Measurements from ENCODE around the gene HSPBP1.

Gene HSPBP1

DNA sequence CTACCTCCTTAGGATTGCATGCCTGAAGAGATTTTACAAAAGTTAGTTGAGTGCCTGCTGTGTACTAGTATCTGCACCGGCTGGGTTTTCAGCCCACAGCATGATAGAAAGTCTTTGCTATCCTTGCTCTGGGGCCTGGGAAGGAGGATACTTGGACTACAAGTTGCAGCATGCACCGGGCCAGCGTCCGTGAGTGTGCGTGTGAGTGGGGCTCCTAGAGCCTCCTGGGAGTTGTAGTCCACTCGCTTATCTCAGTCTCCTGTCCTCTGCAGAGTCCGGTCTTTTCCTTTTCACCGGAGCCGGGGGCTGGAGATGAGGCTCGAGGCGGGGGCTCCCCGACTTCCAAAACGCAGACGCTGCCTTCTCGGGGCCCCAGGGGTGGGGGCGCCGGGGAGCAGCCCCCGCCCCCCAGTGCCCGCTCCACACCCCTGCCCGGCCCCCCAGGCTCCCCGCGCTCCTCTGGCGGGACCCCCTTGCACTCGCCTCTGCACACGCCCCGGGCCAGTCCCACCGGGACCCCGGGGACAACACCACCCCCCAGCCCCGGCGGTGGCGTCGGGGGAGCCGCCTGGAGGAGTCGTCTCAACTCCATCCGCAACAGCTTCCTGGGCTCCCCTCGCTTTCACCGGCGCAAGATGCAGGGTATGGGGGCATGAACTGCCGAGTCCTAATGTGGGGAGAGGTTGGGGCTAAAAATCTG, 24.5 kb upstream of the HSPBP1 start:
- DNase-seq = peak; percentile 12

DNA sequence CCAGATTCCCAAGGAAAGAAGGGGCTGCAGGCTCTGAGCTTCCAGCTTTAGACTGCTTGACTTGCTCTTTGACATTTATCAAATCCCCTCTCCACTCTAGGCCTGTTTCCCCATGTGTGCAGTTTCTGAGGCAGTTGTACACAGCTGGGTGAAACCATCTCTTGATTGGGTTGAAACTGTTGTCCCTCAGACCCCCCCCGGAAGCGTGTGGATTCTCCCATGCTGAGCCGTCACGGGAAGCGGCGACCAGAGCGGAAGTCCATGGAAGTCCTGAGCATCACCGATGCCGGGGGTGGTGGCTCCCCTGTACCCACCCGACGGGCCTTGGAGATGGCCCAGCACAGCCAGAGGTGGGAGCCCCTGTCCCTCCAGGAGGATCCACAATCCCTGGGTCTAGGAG, 23.6 kb upstream of the HSPBP1 start:
- no peak for DNase-seq

DNA sequence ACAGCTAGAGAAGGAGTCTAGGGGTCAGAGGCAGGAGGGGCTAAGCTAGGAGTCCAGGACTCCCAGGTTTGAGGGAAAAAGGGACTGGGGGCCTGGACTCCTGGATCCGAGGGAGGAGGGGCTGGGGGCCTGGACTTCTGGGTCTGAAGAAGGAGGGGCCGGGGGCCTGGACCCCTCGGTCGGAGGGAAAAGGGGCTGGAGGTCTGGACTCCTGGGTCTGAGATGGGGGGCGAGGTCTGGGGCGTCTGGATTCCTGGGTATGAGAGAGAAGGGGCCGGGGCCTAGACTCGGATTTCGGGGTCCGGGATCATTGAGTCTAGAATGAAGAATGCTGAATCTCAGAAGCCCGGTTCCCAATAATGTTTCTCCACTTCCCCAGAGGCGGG, 22.4 kb upstream of the HSPBP1 start:
- no peak for DNase-seq

DNA sequence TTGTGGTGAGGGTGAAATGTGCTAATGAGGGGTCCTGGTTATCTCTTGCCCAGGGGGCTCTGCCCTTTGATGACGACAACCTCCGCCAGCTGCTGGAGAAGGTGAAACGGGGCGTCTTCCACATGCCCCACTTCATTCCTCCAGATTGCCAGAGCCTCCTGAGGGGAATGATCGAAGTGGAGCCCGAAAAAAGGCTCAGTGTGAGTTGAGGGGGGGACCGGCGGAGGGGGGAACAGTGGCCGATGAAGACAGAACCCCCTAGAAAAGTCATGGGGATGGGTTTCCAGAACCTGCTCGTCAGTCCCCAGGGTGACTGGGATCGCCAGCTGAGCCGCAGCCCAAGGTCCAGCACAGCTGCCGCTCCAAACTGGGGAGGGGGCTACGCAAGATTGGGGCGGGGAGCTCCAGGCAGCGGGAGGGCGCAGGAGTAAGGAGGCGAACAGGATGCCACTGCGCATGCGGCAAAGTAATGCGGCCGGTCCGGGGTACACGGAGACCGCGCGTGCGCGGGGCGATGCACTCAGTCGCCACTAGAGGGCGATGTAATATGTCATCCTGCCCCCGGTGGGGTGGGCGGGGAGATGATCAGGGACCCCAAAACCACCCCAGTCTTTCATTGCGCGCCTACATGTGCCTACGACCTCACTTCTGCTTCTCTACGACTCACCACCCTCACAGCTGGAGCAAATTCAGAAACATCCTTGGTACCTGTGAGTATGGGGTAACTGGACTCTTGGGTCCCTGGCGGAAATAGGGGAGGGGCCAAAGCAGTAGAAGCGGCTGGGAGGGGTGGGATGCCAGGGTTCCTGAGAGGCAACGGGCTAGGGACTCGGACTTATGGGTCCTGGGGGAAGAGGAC, 21.8 kb upstream of the HSPBP1 start:
- DNase-seq = peak; percentile 90

DNA sequence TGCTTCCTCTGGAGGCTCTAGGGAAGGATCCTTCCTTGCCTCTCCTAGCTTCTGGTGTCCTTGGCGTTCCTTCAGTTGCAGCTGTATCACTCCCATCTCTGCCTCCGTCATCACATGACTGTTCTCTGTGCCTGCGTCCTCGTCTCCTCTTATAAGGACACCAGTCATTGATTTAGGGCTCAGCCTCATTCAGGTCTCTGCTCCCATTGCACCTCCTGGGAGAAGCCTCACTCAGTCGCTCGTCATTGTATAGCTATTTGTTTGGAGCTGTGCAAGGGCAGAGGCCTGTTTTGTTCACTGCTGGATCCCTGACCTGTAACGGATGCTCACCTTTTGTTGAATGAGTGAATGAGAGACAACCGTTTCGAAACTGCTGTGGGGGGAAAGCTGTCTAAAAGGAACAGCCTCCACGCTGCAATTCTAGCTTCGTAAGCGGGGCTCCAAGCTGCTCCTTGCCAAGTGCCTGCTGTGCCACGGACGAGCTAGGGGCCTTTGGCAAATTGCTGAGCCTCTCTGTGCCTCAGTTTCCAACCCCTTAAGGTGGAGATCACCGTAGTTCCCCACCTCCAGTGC, 21.1 kb upstream of the HSPBP1 start:
- DNase-seq = no peak

DNA sequence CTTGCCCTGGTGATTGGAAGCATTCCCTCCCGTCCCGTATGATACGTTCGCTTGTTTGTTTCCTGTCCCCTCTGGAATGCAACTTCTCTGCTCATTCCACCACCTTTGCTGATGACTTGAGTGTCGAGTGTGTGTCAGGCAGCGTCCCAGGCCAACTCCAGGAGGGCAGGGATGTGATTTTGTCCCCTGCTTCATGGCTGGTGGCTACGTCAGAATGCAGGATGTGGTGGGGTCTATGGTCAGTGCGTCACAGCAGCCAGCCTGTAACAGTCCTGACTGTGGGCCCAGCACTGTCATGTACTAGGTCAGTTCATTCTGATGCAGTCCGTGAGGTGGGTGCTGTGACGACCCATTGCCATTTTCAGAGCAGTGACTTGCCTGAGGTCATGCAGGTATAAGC, 20.1 kb upstream of the HSPBP1 start:
- no peak for DNase-seq

DNA sequence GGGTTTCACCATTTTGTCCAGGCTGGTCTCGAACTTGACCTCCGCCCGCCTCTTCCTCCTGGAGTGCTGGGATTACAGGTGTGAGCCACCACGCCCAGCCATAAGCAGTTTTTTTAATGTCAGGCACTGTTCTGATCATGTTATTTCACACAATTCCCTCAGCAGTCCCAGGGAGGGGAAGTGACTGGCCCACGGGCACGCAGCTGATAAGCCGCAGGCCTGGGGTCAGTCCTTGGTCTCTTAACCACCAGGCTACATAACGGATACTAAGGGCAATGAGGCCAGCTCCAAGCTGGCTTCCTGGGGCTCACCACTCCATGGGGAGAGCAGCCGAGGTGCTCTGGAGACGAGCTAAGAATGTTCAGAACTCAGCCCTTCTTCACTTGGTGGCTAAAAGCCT, 17.4 kb upstream of the HSPBP1 start:
- DNase-seq = no peak

DNA sequence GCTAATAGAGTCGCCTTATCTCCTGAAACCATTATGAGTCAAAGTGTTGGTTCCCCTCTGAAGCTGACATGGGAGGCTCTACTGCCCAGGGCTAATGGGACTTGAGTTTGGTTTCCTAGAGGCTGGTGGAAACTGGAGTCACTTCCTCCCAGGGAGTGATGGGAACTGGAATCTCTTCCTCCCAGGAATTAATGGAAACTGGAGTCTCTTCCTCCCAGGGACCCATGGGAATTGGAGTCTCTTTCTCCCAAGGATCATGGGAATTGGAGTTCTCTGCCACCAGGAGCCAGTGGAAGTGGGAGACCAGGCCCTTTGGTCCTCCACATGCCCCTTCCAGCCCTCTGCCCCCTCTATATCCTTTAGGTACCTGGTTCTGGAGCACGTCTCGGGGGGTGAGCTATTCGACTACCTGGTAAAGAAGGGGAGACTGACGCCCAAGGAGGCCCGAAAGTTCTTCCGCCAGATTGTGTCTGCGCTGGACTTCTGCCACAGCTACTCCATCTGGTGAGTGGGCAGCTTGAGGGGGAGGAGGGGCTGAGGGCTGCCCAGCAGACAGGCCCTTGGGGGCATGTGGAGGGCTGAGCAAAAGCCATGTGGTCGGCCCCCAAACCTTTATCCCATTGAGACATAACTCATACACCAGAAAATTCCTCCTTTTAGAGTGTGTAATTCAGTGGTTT, 9.3 kb upstream of the HSPBP1 start:
- DNase-seq = no peak

DNA sequence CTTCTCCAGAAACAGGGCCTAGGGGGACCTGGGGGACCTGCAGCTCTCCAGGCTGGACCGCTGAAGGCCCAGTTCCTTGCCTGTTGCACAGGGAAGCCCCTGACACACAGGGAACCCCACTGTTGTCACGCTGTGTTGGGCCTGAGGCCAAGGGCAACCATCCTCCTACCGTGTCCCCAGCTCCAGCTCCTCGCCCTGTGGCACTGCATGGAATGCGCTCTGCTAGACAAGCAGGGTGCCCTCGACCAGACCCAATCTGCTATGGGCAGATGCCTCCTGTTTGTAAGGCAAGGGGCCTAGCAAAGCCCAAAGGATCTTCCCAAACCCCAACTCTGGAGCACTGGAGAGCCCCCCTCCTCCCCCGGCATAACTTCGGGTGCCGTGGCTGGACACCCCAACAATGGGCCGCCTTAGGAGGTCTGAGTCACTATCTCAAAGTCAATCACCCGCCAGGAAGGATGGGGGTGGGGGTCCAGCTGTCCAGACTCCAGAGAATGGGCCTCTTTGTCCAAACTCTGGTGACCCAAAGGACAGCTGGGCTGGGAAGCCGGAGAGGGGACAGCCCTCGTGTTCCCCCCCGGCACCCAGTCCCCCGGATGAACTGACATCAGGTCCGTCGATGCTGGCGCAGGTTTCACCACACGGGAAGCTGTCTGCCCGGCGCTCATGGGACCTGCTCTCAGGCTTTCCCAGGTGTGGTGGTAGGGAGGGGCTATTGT, 7.6 kb upstream of the HSPBP1 start:
- no peak for DNase-seq

DNA sequence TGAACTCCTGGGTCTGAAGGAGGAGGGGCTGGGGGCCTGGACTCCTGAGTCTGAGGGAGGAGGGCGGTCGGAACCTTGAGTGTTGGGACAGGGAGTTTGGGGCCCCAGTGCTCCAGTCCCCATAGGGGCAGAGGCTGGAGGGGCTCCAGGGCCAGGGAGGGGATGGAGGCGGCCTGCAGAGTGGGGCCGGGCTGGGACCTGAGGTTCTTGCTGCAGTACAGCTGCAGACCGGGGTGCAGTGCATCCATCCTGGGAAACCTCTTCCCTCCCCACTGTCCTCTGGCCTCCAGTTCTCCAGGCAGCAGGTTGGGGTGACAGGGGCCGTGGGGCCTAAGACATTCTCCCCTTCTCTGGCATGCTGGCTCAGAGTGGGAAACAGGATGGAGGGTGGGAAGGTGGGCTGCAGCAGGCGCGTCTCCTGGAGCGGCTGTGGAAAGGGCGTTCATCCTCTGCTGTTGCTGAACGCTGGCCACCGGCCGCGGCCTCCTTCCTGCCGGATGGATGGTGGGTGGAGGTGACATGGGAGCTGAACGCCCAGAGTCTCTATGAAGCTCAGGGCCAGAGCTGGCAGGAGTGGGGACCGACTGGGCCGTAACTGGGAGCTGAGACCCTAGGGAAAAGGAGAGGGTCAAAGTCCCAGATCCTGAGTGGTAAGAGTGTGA, 5.5 kb upstream of the HSPBP1 start:
- DNase-seq = no peak

DNA sequence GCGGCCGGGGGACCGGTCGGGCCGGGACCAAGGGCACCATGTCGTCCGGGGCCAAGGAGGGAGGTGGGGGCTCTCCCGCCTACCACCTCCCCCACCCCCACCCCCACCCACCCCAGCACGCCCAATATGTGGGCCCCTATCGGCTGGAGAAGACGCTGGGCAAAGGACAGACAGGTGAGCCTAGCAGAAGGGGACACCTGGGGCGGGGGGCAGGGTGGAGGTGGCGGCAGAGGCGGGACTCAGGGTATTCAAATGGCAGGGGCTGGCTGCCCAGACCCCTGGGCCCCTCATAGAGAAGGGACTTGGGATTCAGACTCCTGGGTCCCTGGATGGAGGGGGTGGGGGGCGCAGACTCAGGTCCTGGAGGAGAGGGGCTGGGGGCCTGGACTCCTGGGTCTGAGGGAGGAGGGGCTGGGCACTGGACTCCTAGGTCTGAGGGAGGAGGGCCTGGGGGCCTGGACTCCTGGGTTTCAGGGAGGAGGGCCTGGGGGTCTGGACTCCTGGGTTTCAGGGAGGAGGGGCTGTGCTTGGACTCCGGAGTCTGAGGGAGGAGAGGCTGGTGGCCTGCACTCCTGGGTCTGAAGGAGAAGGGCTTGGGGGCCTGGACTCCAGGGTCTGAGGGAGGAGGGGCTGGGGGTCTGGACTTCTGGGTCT, 4.6 kb upstream of the HSPBP1 start:
- DNase-seq = no peak

DNA sequence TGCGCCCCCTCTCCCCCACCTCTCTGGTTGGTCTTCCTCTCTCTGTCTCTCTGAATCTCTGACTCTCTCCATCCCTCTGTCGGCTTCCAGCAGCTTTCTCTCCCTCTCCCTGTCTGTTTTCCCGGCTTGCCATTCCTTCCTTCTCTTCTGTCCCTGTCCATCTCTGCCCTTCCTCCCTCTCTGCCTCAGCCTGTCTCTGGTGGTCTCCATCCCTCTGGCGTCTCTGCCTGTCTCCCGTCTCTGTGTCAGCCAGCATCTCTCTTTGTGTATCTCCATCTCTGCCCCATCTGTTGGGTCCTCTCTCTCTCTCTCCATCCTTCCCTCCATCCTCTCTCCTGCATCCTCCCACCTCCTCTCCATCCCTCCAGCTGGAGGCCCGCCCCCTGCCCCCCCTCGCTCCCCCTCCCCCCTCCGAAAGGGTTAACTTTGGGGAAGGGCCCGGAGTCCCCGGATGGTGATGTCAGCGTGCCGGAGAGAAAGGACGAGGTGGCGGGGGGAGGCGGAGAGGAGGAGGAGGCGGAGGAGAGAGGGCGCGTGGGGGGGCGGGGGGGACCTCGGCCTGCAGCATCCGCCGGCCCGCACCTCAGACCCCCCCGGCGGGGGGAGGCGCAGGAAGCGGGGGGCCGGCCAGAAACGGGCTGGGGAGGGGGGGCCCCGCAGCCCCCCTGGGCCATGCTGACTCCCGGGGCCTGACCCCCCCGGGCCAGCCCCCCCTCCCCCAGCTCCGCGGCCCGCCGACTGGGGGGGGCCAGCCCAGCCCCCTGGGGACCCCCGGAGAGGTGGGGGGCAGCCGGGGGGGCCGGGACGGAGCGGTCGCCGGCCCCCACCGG, 3.9 kb upstream of the HSPBP1 start, which contains the start of gene BRSK1:
TSS of gene BRSK1 (plus strand) at position 450 of the 830 bp plus-strand sequence. CDS start 446 bp downstream, outside the sequence.
- DNase-seq = peak; percentile 69

DNA sequence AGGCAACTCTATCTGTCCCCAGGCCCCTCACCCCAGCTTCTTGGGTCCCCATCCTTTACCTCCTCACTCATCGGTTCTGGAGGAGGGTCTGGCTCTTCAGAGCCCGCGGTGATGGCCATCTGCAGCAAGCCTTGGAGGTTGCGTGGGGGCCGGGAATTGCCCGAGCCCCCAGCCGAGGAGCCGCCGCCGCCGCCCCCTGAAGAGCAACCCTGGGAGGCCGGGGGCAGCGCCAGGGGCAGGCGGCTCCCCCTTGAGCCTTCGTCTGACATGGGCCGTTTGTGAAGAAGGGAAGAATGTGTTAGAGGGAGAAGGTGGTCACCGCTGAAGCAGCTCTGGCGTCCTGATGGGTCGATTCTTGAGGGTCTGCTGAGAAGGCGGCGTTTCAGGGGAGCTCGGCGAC, 570 bp downstream of the HSPBP1 start:
- no peak for DNase-seq

DNA sequence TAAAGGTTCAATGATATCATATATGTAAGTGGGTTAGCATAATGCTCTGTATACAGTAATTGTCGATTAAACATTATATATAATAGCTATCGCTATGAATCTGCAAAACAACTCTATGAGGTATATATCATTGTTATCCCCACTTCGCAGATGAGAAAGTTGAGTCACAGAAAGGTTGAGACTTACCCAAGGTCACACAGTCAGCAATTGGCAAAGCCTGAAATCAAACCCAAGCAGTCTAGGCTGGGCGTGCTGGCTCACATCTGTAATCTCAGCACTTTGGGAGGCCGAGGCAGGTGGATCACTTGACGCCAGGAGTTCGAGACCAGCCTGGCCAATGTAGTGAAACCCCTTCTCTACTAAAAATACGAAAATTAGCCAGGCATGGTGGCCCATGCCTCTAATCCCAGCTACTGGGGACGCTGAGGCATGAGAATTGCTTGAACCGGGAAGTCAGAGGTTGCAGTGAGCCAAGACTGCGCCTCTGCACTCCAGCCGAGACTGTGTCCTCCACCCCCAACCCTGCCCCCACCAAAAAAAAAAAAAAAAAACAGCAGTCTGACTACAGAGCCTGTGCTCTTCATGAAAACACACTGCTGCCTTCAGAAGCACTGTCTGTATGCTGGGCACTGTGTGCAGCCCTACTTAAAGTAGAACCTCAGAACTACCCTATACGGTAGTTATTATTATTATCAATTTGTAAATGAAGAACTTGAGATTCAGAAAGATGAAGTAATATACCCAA, 1.3 kb downstream of the HSPBP1 start:
- DNase-seq = no peak

DNA sequence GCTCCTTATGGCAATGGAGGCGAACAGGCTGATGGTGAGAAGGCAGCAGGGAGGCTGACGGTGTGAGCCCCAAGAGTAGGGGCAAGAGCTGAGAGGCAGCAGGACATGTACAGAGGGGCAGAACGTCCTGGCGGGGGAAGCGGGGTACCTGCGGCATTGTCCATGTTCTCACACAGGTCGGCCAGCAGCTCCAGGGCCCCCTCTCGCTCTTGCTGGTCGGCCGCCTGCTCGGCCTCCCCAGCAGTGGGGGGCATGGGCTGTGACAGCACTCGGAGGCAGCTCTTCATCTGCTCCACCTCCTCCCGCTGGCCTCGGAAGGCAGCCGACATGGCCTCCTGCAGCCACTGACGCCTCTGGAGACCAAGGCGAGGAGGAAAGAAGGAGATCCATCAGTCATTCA, 2.4 kb downstream of the HSPBP1 start:
- no peak for DNase-seq

DNA sequence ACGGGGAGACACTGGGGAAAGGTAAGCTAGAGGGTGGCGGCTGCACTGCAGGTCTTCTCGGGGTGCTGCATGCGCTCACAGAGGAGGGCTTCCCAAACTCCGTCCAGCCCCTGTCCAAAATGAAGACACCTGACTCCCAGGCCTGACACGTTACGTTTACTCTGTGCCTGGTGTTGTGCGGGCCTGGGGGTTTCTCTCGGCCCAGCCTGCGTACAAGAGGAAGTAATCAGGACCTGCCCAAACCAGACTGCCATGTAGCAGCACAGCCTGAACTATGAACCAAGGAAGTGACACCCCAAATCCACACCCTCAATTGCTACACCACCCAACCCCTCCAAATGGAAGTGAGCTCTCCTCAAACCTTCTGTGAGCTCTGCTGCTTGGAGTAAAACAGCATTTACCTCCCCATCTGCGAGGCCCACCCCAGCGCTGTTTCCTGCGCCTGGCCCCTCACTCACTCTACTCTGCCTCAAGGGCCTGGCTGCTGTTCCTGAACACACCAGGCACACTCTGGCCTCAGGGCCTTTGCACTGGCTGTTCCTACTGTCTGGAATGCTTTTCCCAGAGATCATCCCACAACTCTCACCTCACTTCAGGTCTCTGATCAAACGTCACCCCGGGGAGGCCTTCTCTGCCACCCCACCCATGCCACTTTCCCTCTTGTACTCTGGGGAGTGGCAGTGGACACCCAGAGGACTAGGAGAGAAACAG, 3.0 kb downstream of the HSPBP1 start:
- DNase-seq = peak; percentile 48

DNA sequence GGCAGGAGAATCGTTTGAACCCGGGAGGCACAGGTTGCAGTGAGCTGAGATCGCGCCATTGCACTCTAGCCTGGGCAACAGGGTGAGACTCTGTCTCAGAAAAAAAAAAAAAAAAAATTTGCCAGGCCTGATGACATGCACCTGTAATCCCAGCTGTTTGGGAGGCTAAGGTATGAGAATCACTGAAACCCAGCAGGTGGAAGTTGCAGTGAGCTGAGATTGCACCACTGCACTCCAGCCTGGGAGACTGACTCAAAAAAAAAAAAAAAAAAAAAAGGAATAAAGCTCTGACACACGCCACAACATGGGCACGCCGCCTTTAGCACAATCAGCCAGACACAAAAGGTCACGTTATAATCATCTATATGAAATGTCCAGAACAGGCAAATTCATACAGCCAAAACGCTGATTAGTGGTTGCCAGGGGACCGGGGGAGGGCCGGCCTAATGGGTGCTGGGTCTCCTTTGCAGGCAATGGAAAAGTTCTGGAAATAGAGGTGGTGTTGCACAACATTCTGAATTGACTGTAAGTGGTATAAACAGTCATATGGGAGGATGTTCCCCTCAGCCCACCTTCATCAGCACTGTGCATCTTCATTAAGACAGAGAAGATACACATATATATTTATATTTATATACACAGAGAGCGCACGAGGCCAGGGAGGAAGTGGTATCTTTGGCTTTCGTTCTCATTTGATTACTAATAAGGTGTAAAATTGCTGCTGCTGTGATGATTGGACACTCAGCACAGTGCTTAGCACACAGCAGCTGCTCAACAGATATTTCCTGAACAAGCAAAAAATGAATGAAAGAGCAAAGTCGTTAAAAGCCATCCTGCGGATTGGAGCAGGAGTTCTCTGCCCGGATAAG, 3.8 kb downstream of the HSPBP1 start:
- no peak for DNase-seq
